HUES48 (cell line): ENCODE measurements around the gene SOS2.

ENCODE experiments used
- H3K27ac ChIP-seq: one replicate; pipeline ENCODE4 v1.7.0; 2013; ENCODE audit warnings: low read depth, low read length, inconsistent platforms
- H3K27me3 ChIP-seq: 2 replicates; pipeline ENCODE4 v1.6.1; 2013; ENCODE audit warnings: mild to moderate bottlenecking, low read length; ENCODE audit not compliant: control insufficient read depth, insufficient read depth
- H3K36me3 ChIP-seq: 2 replicates; pipeline ENCODE4 v1.6.1; 2013; ENCODE audit warnings: low read length; ENCODE audit not compliant: control insufficient read depth, insufficient read depth
- H3K4me1 ChIP-seq: 2 replicates; pipeline ENCODE4 v1.6.1; 2013; ENCODE audit warnings: mild to moderate bottlenecking, low read length; ENCODE audit not compliant: control insufficient read depth, insufficient read depth
- H3K4me3 ChIP-seq: 2 replicates; pipeline ENCODE4 v1.5.1; 2013; ENCODE audit warnings: mild to moderate bottlenecking, low read depth, low read length
- H3K9ac ChIP-seq: 2 replicates; pipeline ENCODE4 v1.6.1; 2013; ENCODE audit warnings: mild to moderate bottlenecking, low read depth, low read length, moderate library complexity
- H3K9me3 ChIP-seq: 2 replicates; pipeline ENCODE4 v1.6.1; 2013; ENCODE audit warnings: low read length; ENCODE audit not compliant: control insufficient read depth, insufficient read depth

SOS2 gene

DNA sequence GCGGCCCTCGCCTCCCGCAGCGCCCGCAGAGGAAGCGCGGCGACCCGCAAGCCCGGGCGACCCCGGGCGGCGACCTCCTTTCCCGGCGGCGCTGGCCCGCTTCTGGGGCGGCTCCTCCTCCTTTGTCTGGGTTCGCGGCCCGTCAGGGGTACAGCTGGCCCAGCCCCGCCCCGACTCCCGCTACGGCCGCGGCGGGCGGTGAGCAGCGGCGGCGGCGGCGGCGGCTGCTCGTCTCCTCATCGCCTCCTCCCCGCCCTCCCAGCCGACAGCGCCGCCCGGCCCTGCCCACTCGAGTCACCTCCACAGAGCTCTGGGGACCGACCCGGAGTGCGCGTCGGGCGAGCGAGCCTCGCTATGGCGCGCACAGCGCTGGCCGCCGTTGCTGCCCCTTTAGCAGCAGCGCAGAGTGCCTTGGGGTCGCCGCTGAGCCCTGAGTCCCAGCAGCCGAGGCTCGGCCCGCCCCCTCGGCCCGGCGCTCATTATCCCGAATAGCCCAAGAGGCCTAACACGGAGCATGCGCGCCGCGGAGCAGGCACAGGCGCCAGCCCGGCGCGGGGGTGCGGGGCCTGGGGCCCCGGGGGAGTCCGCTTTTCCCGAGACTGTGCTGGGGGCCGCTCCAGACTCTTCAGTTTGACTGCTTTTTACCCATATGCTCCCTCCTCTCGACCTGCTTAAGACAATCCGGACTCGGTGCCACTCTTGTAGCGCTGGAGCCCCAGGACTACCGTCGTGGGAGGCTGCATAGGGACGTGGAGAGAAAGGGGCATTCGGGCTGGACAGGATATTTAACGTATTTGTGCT lies at the start of gene SOS2:
TSS of gene SOS2 (minus strand) at position 104 of the 801 bp plus-strand sequence. CDS start 295 bp downstream, outside the sequence.
- Histone ChIP-seq H3K4me1 (peaks cover 11% of the 10 kb centered on the region; the same call in 1 of the 2 replicates), H3K27ac (peak within 1 kb of the TSS; percentile 89)

DNA sequence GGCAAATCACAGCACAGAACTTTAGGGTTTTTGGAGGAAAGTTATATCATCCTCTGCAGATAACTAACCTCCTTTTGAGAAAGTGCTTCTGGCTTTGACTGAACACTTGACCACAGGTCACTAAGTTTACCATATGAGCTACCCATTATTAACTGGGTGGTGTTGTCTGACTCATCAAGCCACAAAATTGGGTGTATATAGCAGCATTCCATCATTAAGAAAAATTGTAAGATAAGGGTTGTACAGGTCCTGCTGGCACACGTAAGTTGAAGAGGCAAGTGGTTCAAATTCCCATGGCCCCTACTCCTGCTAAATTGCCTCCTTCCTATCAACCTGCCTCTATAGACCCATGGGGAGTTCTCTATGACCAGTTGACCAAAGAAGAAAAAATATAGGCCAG lies 41.1 kb upstream of the SOS2 start:
- H3K9ac ChIP-seq: no peak overlapping the region
- H3K27ac ChIP-seq: no peak overlapping the region
- H3K9me3 ChIP-seq: no peaks in the 10 kb centered on the region
- H3K27me3 ChIP-seq: no peaks in the 10 kb centered on the region
- H3K36me3 ChIP-seq: peaks cover 18% of the 10 kb centered on the region
- H3K4me1 ChIP-seq: no peaks in the 10 kb centered on the region
- no peak overlapping the region for H3K4me3 ChIP-seq

More for the DNA sequence above, at the start of gene SOS2:
- H3K27me3 ChIP-seq: no peaks in the 10 kb centered on the region
- peak within 1 kb of the TSS; percentile 70 for H3K9ac ChIP-seq
- H3K36me3 ChIP-seq: no peaks in the 10 kb centered on the region
- peak within 1 kb of the TSS; percentile 79 for H3K4me3 ChIP-seq
- no peaks in the 10 kb centered on the region for H3K9me3 ChIP-seq

DNA sequence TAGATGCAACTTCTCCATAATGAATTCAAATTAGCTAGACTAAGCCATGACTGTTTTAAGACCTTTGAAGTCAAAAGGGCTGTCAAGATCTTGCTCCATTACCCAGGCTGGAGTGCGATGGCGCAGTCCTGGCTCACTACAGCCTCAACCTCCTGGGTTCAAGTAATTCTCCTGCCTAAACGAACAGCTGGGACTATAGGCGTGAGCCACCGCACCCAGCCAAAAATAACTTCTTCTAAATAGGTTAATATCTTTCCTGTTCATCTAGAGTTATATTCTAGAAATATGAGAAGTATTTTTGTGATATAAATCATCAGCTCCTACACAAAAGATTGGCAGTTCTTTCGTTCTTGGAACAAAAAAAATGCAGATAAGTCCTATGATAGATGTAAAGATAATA lies 39.6 kb upstream of the SOS2 start:
- H3K36me3 ChIP-seq: peaks cover 19% of the 10 kb centered on the region
- no peaks in the 10 kb centered on the region for H3K4me1 ChIP-seq
- H3K9ac ChIP-seq: no peak overlapping the region
- H3K4me3 ChIP-seq: no peak overlapping the region
- H3K27me3 ChIP-seq: no peaks in the 10 kb centered on the region
- no peaks in the 10 kb centered on the region for H3K9me3 ChIP-seq
- H3K27ac ChIP-seq: no peak overlapping the region

DNA sequence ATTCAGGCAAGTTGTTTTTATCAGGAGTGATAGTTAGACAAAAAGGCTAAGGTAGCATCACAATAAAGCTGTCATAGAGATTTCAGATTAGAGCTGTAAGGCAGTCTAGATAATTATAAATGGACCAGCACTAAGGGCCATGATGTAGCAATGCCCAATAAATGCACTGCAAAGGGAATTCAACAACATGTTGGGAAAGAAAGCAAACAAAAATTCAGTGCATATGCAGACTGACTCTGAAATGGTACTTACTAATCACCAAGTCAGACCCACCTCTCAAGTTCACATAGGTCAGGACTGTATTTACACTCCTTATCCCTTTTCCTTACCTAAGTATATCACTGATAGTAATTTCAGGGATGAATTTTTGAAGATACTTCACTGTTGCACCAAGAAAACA lies 33.7 kb upstream of the SOS2 start:
- H3K4me3 ChIP-seq: no peak overlapping the region
- no peaks in the 10 kb centered on the region for H3K4me1 ChIP-seq
- no peak overlapping the region for H3K27ac ChIP-seq
- H3K9me3 ChIP-seq: no peaks in the 10 kb centered on the region
- H3K36me3 ChIP-seq: peaks cover 29% of the 10 kb centered on the region
- H3K9ac ChIP-seq: no peak overlapping the region
- no peaks in the 10 kb centered on the region for H3K27me3 ChIP-seq

DNA sequence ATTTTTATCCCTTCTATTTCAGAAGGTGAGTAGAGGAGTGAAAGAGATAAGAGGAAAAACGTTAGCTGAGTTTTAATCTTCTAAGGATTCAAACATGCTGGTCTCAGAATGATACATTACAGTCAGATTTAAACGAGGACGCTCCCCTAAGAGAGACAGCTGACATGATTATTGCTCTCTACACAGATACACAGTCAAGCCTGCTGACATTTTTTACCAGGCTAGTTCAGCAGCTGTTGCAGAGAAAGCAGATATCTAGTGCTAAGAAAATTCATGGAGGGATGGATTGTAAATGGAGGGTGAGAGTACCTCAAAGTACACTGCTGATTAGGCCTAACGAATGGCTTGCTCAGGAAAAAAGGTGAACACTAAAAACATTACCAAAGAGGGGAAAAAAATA lies 31.9 kb upstream of the SOS2 start:
- Histone ChIP-seq H3K27me3 (no peaks in the 10 kb centered on the region), H3K4me1 (no peaks in the 10 kb centered on the region), H3K36me3 (peaks cover 26% of the 10 kb centered on the region), H3K27ac (no peak overlapping the region), H3K9me3 (no peaks in the 10 kb centered on the region), H3K4me3 (no peak overlapping the region), H3K9ac (no peak overlapping the region)

DNA sequence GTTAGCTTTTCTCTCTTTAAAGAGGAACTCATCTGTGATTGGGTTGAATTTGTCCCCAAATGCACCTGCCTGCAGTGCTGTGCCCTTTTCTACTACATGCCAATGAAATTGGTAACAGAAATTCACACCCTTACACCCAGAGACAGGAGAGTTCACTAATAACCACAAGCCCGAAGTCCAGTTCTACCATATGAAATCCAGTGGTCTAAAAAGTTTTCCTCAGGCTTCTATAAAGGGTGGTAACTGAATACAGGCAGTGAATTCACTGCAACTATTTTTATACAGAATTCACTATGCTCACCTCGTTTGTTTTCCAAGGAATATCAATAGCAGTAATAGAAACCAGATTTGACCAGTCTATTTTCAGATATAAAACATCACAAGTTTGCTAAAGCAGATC lies 31.5 kb upstream of the SOS2 start:
- Histone ChIP-seq H3K4me3 (no peak overlapping the region), H3K27ac (no peak overlapping the region), H3K9me3 (no peaks in the 10 kb centered on the region), H3K4me1 (no peaks in the 10 kb centered on the region), H3K27me3 (no peaks in the 10 kb centered on the region), H3K9ac (no peak overlapping the region), H3K36me3 (peaks cover 24% of the 10 kb centered on the region)

DNA sequence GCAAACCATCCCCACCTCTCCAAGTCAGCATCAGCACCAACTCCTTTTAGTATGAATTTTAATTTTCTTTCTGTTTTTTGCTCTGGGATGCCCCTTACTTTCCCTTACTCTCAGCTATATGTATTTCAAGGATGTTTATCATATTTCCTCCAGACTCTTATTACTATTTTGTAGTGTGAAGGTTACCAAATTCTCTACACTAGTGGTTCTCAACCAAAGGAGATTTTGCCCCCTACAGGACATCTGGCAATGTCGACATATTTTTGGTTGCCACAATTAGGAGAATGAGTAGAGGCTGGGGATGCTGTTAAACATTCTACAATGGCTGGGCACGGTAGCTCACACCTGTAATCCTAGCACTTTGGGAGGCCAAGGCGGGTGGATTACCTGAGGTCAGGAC lies 29.1 kb upstream of the SOS2 start:
- Histone ChIP-seq H3K4me1 (no peaks in the 10 kb centered on the region), H3K27me3 (no peaks in the 10 kb centered on the region), H3K27ac (no peak overlapping the region), H3K9me3 (no peaks in the 10 kb centered on the region), H3K4me3 (no peak overlapping the region), H3K9ac (no peak overlapping the region), H3K36me3 (peaks cover 20% of the 10 kb centered on the region)

DNA sequence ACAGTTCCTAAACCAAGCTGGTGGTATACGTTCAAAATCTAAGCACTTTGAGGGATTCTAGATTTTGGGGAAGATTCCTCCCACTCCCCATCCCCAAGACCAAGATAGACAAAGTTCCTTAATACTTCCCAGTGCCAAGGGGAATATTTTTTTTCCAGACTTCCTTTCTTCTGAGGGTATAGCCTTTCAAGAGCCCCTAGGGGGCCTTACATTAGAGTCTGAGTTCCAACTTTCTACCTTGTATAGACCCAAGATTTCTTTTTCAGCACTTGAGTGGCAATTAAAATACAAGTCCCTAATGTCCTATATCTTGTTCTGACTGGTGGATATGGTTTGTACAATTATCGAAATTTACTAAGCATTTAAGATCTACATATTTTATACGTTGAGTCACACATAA lies 28.7 kb upstream of the SOS2 start:
- H3K27ac ChIP-seq: no peak overlapping the region
- no peaks in the 10 kb centered on the region for H3K27me3 ChIP-seq
- no peak overlapping the region for H3K9ac ChIP-seq
- no peak overlapping the region for H3K4me3 ChIP-seq
- no peaks in the 10 kb centered on the region for H3K9me3 ChIP-seq
- H3K4me1 ChIP-seq: no peaks in the 10 kb centered on the region
- H3K36me3 ChIP-seq: peaks cover 17% of the 10 kb centered on the region

DNA sequence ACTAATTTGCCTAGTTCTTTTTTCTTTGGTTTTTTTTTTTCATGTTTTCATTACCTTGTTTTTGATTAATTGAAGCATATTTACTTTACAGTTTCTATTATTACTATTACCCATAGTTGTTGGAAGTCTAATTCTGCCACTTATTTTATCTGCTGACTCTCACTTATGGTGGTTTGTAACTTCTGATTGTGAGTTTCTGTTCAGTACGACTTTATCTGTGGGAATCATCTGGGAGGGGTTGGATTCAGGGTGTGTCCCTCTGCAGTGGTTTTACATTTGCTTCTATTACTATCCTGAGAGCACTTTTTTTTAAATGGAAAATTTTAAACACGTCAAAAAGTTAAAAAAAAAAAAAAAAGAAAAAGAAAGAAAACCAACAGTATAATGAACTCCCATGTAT lies 26.4 kb upstream of the SOS2 start:
- H3K4me3 ChIP-seq: no peak overlapping the region
- peaks cover 10% of the 10 kb centered on the region; the same call in 1 of the 2 replicates for H3K36me3 ChIP-seq
- no peak overlapping the region for H3K9ac ChIP-seq
- no peaks in the 10 kb centered on the region for H3K27me3 ChIP-seq
- no peaks in the 10 kb centered on the region for H3K9me3 ChIP-seq
- H3K4me1 ChIP-seq: no peaks in the 10 kb centered on the region
- H3K27ac ChIP-seq: no peak overlapping the region

DNA sequence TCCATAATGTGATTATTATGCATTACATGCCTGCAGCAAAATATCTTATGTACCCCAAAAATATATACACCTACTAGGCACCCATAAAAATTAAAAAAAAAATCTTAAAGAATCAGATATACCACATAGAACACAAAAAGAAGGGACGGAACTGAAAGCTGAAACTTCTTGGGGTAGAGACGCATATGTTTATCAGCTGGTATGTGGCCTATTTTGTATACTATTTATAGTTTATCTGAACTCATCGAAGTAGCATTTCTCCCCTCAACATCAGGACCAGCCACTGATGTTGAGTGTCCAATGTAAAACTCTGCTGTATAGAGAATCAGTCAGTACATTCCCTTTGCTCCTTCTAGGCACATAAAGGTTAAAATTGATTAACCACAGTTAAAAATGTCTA lies 22.9 kb upstream of the SOS2 start:
- no peaks in the 10 kb centered on the region for H3K4me1 ChIP-seq
- H3K27ac ChIP-seq: no peak overlapping the region
- H3K27me3 ChIP-seq: no peaks in the 10 kb centered on the region
- H3K9me3 ChIP-seq: no peaks in the 10 kb centered on the region
- H3K36me3 ChIP-seq: peaks cover 13% of the 10 kb centered on the region
- H3K9ac ChIP-seq: no peak overlapping the region
- H3K4me3 ChIP-seq: no peak overlapping the region

DNA sequence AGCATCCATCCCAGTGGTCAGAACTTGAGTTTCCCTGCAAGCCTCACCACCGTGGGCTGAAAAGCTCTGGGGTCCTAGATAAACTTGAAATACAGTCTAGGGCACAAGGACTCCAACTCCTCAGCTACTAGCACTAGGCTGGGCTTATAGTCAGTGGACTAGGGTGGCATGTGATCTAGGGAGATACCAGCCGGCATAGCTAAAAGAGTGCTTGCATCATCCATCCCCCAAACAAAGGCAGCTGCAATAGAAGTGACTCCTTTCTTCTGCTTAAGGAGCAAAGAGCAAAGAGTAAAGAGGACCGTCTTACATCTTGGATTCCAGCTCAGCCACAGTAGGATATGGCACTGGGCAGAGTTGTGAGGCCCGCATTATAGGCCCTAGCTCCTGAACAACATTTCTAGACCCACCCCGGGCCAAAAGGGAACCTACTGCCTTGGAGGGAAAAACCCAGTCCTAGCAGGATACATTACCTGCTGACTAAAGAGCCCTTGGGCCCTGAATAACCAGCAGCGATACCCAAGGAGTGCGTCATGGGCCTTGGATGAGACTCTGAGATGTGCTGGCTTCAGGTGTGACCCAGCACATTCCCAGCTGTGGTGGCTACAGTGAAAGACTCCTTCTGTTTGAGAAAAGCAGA lies 17.9 kb upstream of the SOS2 start:
- Histone ChIP-seq H3K9me3 (no peaks in the 10 kb centered on the region), H3K27me3 (no peaks in the 10 kb centered on the region), H3K9ac (no peak overlapping the region), H3K4me3 (no peak overlapping the region), H3K4me1 (no peaks in the 10 kb centered on the region), H3K27ac (no peak overlapping the region), H3K36me3 (peaks cover 41% of the 10 kb centered on the region)
